ENCODE measurements around the gene PTP4A2.

- no peak for TF ChIP-seq CTCF (IDR thresholded peaks at IDR 0.05)
- TF ChIP-seq POLR2A (IDR thresholded peaks at IDR 0.05) = no peak
- TF ChIP-seq EP300 (IDR thresholded peaks at IDR 0.05) = no peak
Measured at GRCh38 chr1:31905093-31905509, 33.1 kb downstream of the PTP4A2 start.

Data from tibial nerve (tissue), 4 donors.